ENCODE data around the gene FBXW2.

- TF ChIP-seq TARDBP (IDR thresholded peaks at IDR 0.05) (no peak), FOXA1 (IDR thresholded peaks at IDR 0.05) (no peak), ZNF384 (IDR thresholded peaks at IDR 0.05) (no peak), FOXK2 (IDR thresholded peaks at IDR 0.05) (no peak)
Observed at GRCh38 chr9:120775859-120776258, 17.4 kb downstream of the FBXW2 start.
